T47D (cell line): ENCODE results near the gene NUDC.

Source experiments
- DNase-seq, 2 experiments: peaks; one replicate each; pipeline versions ENCODE4 v3.0.0 to v3.0.0-alpha.2; 2011 to 2012; ENCODE audit warnings: low read depth in 1 of 2, low spot score in 1 of 2
- JUND ChIP-seq: IDR thresholded peaks from 2 replicates; pipeline ENCODE4 v1.6.1; 2012; ENCODE audit warnings: low read depth
- in situ Hi-C: cut with HindIII; loops from 2 replicates; pipeline ENCODE4 v1.10.0; 2016; ENCODE audit warnings: low sequenced_read_pairs, low pct_unique_long_range_greater_than_20kb

NUDC gene

GRCh38 chr1:26897351-26897750 lies 24.2 kb upstream of the NUDC start:
- no peak for DNase-seq
- in situ Hi-C loops, result no loop called here
- no peak for TF ChIP-seq JUND

- DNase-seq, result peak; percentile 57 to 93
- in situ Hi-C loops, result no loop called here
- no peak for TF ChIP-seq JUND
Measured at GRCh38 chr1:26900001-26900814, 21.3 kb upstream of the NUDC start, which contains the start of gene GPATCH3. GPATCH3 (minus strand) TSS chr1:26900467; CDS start chr1:26900442, 25 bp downstream.

GRCh38 chr1:26900815-26901511 lies 20.6 kb upstream of the NUDC start:
- in situ Hi-C loops, result no loop called here
- DNase-seq, result no peak
- no peak for TF ChIP-seq JUND

- in situ Hi-C loops, result no loop called here
- peak in 1 of 2 experiments; percentile 46 for DNase-seq
- TF ChIP-seq JUND, result no peak
Measured at GRCh38 chr1:26907071-26907917, 14.2 kb upstream of the NUDC start.

- in situ Hi-C loops, result no loop called here
- TF ChIP-seq JUND, result no peak
Measured at GRCh38 chr1:26909951-26910342, 11.6 kb upstream of the NUDC start.

GRCh38 chr1:26910343-26911160 lies 11.0 kb upstream of the NUDC start:
- DNase-seq, result no peak
- in situ Hi-C loops, result no loop called here
- TF ChIP-seq JUND, result no peak

More at GRCh38 chr1:26909951-26910342, 11.6 kb upstream of the NUDC start:
- no peak for DNase-seq

GRCh38 chr1:26911399-26912146 lies 10.0 kb upstream of the NUDC start:
- DNase-seq, result no peak
- no peak for TF ChIP-seq JUND
- in situ Hi-C loops, result no loop called here

- DNase-seq, result no peak
- no peak for TF ChIP-seq JUND
- in situ Hi-C loops, result no loop called here
Measured at GRCh38 chr1:26912147-26912490, 9.4 kb upstream of the NUDC start.

GRCh38 chr1:26913389-26913753 lies 8.2 kb upstream of the NUDC start:
- no peak for DNase-seq
- no peak for TF ChIP-seq JUND
- in situ Hi-C loops, result no loop called here

- in situ Hi-C loops, result no loop called here
- no peak for TF ChIP-seq JUND
- DNase-seq, result no peak
Measured at GRCh38 chr1:26913754-26914619, 7.6 kb upstream of the NUDC start, which contains the start of gene NR0B2. NR0B2 (minus strand) TSS chr1:26913975; CDS start chr1:26913940, 35 bp downstream.
